Loucy (cell line): Measurements from ENCODE around the gene TSPAN3.

Source experiments
- H2AFZ ChIP-seq: fragments of 200-600 bp; sonication (generic); 2 replicates; pipeline ENCODE4 v1.6.0; 2016; ENCODE audit warnings: antibody characterized with exemption, mild to moderate bottlenecking, low read length, moderate library complexity
- H3F3A ChIP-seq: fragments of 200-600 bp; 2 replicates; pipeline ENCODE4 v1.6.0; 2016; ENCODE audit warnings: antibody characterized with exemption, low read depth, mild to moderate bottlenecking
- H3K27me3 ChIP-seq: fragments of 200-600 bp; sonication (generic); 2 replicates; pipeline ENCODE4 v1.6.1; 2014; ENCODE audit warnings: low read length, mild to moderate bottlenecking; ENCODE audit not compliant: insufficient read depth, poor library complexity, severe bottlenecking
- H3K36me3 ChIP-seq: fragments of 200-600 bp; sonication (generic); 2 replicates; pipeline ENCODE4 v1.6.1; 2016; ENCODE audit warnings: low read length; ENCODE audit not compliant: insufficient read depth
- H3K4me1 ChIP-seq: fragments of 200-600 bp; sonication (generic); 2 replicates; pipeline ENCODE4 v1.5.1; 2014; ENCODE audit warnings: low read length, mild to moderate bottlenecking; ENCODE audit not compliant: insufficient read depth, poor library complexity, severe bottlenecking
- H3K4me2 ChIP-seq: fragments of 200-600 bp; sonication (generic); 2 replicates; pipeline ENCODE4 v1.6.0; 2014; ENCODE audit warnings: antibody characterized with exemption, low read length, low read depth, mild to moderate bottlenecking; ENCODE audit not compliant: poor library complexity, severe bottlenecking
- H3K4me3 ChIP-seq: fragments of 200-600 bp; sonication (generic); 2 replicates; pipeline ENCODE4 v1.5.1; 2014; ENCODE audit warnings: low read length, mild to moderate bottlenecking, mixed read lengths; ENCODE audit not compliant: poor library complexity, severe bottlenecking
- H3K79me2 ChIP-seq: fragments of 200-600 bp; sonication (generic); 2 replicates; pipeline ENCODE4 v1.6.1; 2014; ENCODE audit warnings: low read length; ENCODE audit not compliant: insufficient read depth
- H3K9ac ChIP-seq: fragments of 200-600 bp; sonication (generic); 2 replicates; pipeline ENCODE4 v1.6.0; 2014; ENCODE audit warnings: mild to moderate bottlenecking, low read depth, low read length, moderate library complexity; ENCODE audit not compliant: poor library complexity, severe bottlenecking
- H3K9me2 ChIP-seq: fragments of 200-600 bp; sonication (generic); replicated peaks from 2 replicates; pipeline ENCODE4 v1.6.1; 2016; ENCODE audit warnings: low read depth, low read length, mixed read lengths
- H3K9me3 ChIP-seq: fragments of 200-600 bp; sonication (generic); 2 replicates; pipeline ENCODE4 v1.6.1; 2014; ENCODE audit warnings: mild to moderate bottlenecking, antibody characterized with exemption, low read length, low read depth; ENCODE audit not compliant: insufficient read depth
- H4K20me1 ChIP-seq: fragments of 200-600 bp; sonication (generic); 2 replicates; pipeline ENCODE4 v1.6.0; 2014; ENCODE audit warnings: antibody characterized with exemption, low read length, mild to moderate bottlenecking; ENCODE audit not compliant: insufficient read depth, poor library complexity, severe bottlenecking
- EZH2phosphoT487 ChIP-seq: fragments of 200-600 bp; IDR thresholded peaks from 2 replicates; pipeline ENCODE4 v1.6.1; 2018; ENCODE audit warnings: antibody characterized with exemption, mild to moderate bottlenecking, moderate library complexity, borderline replicate concordance
- TF ChIP-seq, protein P1 (sequence below): fragments of 200-600 bp; sonication (generic); conservative IDR thresholded peaks from 2 replicates; pipeline ENCODE4 v1.5.1; 2014; ENCODE audit warnings: mild to moderate bottlenecking, antibody characterized with exemption, low read length

Gene TSPAN3

DNA sequence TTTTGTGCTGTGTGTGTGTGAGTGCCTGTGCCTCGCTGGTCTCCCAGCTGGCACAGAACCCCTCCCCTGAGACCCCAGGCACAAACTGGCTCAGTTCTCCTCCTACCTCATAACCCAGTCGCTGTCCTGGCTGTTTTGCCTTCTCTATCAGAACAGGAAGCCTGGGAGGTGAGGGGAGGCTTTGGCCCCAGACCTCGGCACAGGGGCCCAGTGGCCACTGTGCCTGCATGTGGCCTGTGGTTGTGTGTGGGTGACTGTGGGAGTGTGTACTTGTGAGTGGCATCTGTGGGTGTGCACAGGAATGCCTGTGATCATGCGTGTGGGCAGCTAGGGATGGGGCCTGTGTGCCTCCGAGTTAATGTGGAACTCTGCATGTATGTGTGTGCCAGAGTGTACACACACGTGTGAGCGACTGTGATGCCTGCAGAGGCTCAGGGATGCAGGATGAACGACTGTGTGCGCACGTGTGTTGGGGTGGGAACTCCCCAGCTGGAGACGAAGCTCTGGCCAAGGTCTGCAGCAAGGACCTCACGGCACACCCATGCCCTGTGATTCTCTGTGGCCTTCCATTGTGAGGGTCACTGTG lies 43.7 kb downstream of the TSPAN3 start:
- Histone ChIP-seq H3K79me2 (no peaks in the 10 kb centered on the region), H3K4me3 (no peak overlapping the region), H3F3A (no peaks in the 10 kb centered on the region), H4K20me1 (no peaks in the 10 kb centered on the region), H3K4me1 (peaks cover 12% of the 10 kb centered on the region), H3K9me3 (no peaks in the 10 kb centered on the region), H2AFZ (no peak overlapping the region), H3K4me2 (no peak overlapping the region), H3K9me2 (no peaks in the 10 kb centered on the region), H3K27me3 (no peaks in the 10 kb centered on the region), H3K9ac (no peak overlapping the region), H3K36me3 (no peaks in the 10 kb centered on the region; the same call in 1 of the 2 replicates)
- TF ChIP-seq, protein P1, sequence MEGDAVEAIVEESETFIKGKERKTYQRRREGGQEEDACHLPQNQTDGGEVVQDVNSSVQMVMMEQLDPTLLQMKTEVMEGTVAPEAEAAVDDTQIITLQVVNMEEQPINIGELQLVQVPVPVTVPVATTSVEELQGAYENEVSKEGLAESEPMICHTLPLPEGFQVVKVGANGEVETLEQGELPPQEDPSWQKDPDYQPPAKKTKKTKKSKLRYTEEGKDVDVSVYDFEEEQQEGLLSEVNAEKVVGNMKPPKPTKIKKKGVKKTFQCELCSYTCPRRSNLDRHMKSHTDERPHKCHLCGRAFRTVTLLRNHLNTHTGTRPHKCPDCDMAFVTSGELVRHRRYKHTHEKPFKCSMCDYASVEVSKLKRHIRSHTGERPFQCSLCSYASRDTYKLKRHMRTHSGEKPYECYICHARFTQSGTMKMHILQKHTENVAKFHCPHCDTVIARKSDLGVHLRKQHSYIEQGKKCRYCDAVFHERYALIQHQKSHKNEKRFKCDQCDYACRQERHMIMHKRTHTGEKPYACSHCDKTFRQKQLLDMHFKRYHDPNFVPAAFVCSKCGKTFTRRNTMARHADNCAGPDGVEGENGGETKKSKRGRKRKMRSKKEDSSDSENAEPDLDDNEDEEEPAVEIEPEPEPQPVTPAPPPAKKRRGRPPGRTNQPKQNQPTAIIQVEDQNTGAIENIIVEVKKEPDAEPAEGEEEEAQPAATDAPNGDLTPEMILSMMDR: no peak
- TF ChIP-seq EZH2phosphoT487: no peak

DNA sequence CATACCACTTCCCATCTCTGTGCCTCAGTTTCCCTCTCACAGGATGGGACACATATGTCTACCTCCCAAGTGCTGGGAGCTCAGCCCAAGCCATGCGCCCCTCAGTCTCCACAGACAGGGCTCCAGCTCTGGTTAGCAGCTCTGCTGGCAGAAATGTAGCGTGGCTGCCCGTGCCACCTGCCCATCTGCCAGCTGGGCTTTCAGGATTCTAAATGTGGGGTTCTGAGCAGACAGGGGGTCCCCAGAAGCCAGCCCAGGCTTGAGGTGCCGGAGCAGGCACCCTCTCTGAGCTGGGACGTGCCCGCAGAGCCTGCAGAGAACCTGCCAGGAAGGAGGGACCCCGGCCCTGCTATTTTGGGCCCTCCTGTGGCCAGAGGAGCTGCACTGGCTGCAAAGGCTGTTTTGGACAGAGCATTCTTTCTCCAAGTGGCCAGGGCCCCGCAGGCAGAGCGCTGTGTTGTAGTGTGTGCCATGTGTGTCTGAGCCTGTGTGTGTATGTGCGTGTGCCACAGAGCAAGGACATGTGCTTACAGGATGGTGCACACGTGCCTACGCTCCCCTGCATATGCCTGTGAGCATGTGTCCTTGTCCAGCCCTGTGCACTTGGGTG lies 44.3 kb downstream of the TSPAN3 start:
- H3F3A ChIP-seq: no peaks in the 10 kb centered on the region
- no peak overlapping the region for H2AFZ ChIP-seq
- no peaks in the 10 kb centered on the region for H3K9me3 ChIP-seq
- no peak for TF ChIP-seq EZH2phosphoT487
- TF ChIP-seq, protein P1: no peak
- peaks cover 16% of the 10 kb centered on the region for H3K4me1 ChIP-seq
- no peaks in the 10 kb centered on the region for H4K20me1 ChIP-seq
- no peaks in the 10 kb centered on the region; the same call in 1 of the 2 replicates for H3K36me3 ChIP-seq
- no peak overlapping the region for H3K4me3 ChIP-seq
- H3K9me2 ChIP-seq: no peaks in the 10 kb centered on the region
- no peaks in the 10 kb centered on the region for H3K79me2 ChIP-seq
- H3K9ac ChIP-seq: no peak overlapping the region
- no peaks in the 10 kb centered on the region for H3K27me3 ChIP-seq
- H3K4me2 ChIP-seq: no peak overlapping the region

DNA sequence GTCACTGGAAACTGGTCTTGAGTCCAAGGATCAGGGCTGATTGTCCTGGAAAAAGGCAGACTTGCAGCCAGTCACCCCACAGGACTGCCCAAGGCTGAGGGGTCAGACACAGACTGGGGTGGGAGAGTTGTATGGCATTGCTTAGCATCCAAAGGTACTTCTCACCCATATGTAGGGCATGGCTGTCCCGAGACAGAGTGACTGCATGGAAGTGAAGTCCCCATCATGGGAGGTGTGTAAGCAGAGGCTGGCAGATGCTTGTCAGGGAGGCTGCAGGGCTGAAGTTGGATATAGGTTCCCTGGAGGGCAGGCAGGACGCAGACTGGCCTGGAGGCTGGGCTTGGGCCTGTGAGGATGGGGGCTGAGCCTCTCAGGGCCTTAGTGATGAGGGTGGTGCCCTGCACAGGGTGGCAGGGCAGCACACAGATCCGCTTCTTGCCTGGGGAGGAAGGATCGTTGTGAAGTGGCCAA lies 44.9 kb downstream of the TSPAN3 start:
- H3K4me3 ChIP-seq: no peak overlapping the region
- no peaks in the 10 kb centered on the region for H3K9me2 ChIP-seq
- H3K79me2 ChIP-seq: no peaks in the 10 kb centered on the region
- H2AFZ ChIP-seq: no peak overlapping the region
- H3K9me3 ChIP-seq: no peaks in the 10 kb centered on the region
- H3K9ac ChIP-seq: no peak overlapping the region
- H3K27me3 ChIP-seq: no peaks in the 10 kb centered on the region
- H3K36me3 ChIP-seq: no peaks in the 10 kb centered on the region; the same call in 1 of the 2 replicates
- no peaks in the 10 kb centered on the region for H3F3A ChIP-seq
- H3K4me2 ChIP-seq: no peak overlapping the region
- peaks cover 14% of the 10 kb centered on the region for H3K4me1 ChIP-seq
- TF ChIP-seq EZH2phosphoT487: no peak
- TF ChIP-seq, protein P1: no peak
- no peaks in the 10 kb centered on the region for H4K20me1 ChIP-seq
